ENCODE measurements around the gene CCDC200. TPM values are rescaled to one million over a fixed set of nuclear protein-coding genes. Genes with fewer than 3 reads are reported as not detected.

The CCDC200 gene
- total and polyA plus RNA-seq, 2 of the 13 experiments (the other 11 are each of a cell fraction or from before 2014, with no cell fraction given) = not detected

GRCh38 chr17:43171586-43172487, 56.6 kb downstream of the CCDC200 start (continued):
- TF ChIP-seq DPF2 (CRISPR knock-in tag; IDR thresholded peaks at IDR 0.05; ENCODE audit: borderline replicate concordance, low read depth) (no peak), CCAR2 (optimal IDR thresholded peaks at IDR 0.05; ENCODE audit: low read depth, low read length) (no peak), CEBPZ (IDR thresholded peaks at IDR 0.05; ENCODE audit: low read length) (no peak), FIP1L1 (IDR thresholded peaks at IDR 0.05; ENCODE audit: borderline replicate concordance, insufficient read depth, low read depth, low read length) (no peak), THRA (CRISPR knock-in tag; IDR thresholded peaks at IDR 0.05; ENCODE audit: borderline replicate concordance) (0 out of 2 replicates have a peak, but pooled peaks have one; percentile 15), PLRG1 (conservative IDR thresholded peaks at IDR 0.05) (no peak), ZNF703 (CRISPR knock-in tag; IDR thresholded peaks at IDR 0.05; ENCODE audit: borderline replicate concordance) (no peak; the same call in 1 of the 2 replicates), IKZF5 (CRISPR knock-in tag; IDR thresholded peaks at IDR 0.05) (no peak), ZNF83 (CRISPR knock-in tag; IDR thresholded peaks at IDR 0.05; ENCODE audit: borderline replicate concordance) (no peak), PATZ1 (CRISPR knock-in tag; IDR thresholded peaks at IDR 0.05) (no peak), HOXA3 (CRISPR knock-in tag; IDR thresholded peaks at IDR 0.05) (no peak), MXD3 (CRISPR knock-in tag; IDR thresholded peaks at IDR 0.05) (no peak), PHF5A (CRISPR knock-in tag; IDR thresholded peaks at IDR 0.05; ENCODE audit: low read depth, unreplicated experiment) (no peak), ZNF652 (CRISPR knock-in tag; IDR thresholded peaks at IDR 0.05; ENCODE audit: borderline replicate concordance, low read depth) (peak; percentile 96)

Measured in HepG2 (cell line).